Tongue (tissue), 2 donors: Measurements from ENCODE around the gene TMEM91. TPM values are rescaled to one million over a fixed set of nuclear protein-coding genes. Genes with fewer than 3 reads are reported as not detected.

Experiments used
- DNase-seq: peaks from one replicate; pipeline ENCODE4 v3.0.0-alpha.2; 2015
- total RNA-seq: library from RNA; depleted of rRNA; stranded (reverse); fragments of >200 nt; gene quantifications from one replicate; pipeline ENCODE4 v1.2.3, GENCODE V29; 2014

The TMEM91 gene
- total RNA-seq, 1 donor from 2014 or later, result 11.8 TPM

DNA sequence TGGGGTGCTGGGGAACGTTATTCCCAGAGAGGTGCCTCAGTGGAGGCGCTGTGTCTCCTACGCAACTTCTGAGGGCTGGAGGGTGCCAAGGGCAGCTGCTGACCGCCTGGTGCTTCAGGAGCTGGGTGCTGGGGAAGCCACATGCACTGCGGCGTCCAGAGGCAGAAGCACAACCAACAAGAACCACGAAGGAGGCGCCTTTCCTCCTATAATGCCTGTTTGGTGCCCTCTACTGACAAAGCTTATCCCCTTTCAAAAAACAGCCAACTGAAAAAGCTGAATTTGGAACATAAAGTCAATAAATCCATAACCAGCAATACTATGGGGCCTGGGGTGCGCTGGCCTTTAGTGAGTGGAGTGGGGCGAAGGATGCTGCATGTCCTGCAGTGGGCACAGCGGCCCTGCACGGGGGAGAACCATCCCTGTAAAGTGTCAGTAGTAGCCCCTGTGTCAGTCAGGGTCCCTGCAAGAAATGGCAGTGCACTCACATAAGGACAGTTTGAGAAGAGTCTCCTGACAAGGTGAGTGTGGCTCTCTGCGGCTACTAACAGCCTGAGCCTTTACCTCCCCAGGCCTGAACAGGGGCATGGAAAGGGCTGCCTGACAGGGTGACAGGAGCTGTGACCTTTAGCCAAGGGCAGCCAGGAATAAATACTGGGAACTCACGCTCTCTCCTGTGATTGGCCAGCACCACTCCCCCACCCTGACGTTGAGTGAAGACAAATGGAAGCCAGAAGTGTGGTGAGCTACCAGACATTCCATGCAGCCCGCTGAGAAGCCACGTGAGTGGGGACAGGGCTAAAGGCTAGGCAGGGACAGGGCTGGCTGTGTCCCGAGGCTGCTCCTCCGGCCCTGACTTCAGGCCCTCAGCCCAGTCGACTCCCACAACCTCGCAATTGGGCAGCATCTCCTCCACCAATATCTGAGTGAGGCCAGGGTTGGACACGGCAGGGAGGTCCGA lies 55.4 kb downstream of the TMEM91 start:
- DNase-seq, result peak; percentile 24

DNA sequence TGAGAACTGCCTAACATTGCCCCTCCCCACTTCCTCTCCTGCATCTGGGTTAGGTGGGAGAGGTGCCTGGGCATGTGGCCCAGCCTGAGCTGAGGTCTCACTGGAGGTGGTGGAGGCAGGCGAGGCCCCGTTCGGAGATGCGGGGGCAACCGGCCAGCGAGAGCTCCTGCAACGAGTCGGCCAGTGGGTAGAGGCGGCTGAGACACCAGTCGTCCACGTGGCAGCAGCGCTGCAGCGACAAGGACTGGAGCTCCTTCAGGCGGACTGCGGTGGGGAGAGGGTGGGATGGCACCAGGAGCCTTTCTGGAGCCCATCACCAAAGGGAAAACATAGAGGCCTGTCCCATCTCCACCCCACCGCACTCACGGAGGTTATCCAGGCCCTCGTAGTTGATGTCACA lies 56.8 kb downstream of the TMEM91 start:
- DNase-seq, result no peak

Other genes starting within 250 kb of the TMEM91 start
- 11.0 TPM for gene CYP2S1, start 183.3 kb upstream of the TMEM91 start, total RNA-seq
- 57.3 TPM for gene AXL, start 157.3 kb upstream of the TMEM91 start, total RNA-seq
- gene HNRNPUL1, start 112.2 kb upstream of the TMEM91 start, total RNA-seq, result 119 TPM
- 21.2 TPM for gene CCDC97, start 66.4 kb upstream of the TMEM91 start, total RNA-seq
- 12.2 TPM for gene TGFB1, start 22.6 kb upstream of the TMEM91 start, total RNA-seq
- 3.4 TPM for gene B9D2, start 12.4 kb upstream of the TMEM91 start, total RNA-seq
- 18.2 TPM for gene EXOSC5, start 20.8 kb downstream of the TMEM91 start, total RNA-seq
- 58.0 TPM for gene BCKDHA, start 21.3 kb downstream of the TMEM91 start, total RNA-seq
- 3.9 TPM for gene B3GNT8, start 50.8 kb downstream of the TMEM91 start, total RNA-seq
- gene DMAC2, start 63.4 kb downstream of the TMEM91 start, total RNA-seq, result 42.5 TPM
- not detected for gene ERICH4, start 66.6 kb downstream of the TMEM91 start, total RNA-seq
- gene CEACAM21, start 199.6 kb downstream of the TMEM91 start, total RNA-seq, result 2.6 TPM